GM18873 (cell line): ENCODE data around the gene SPTB.

Experiments used
- ATAC-seq: cut with Tn5 transposase; IDR thresholded peaks from one replicate; pipeline ENCODE4 v1.9.1; 2021; ENCODE audit warnings: mild to moderate bottlenecking, moderate library complexity, moderate number of reproducible peaks; ENCODE audit not compliant: unreplicated experiment, low FRiP score

SPTB gene

GRCh38 chr14:64889352-64889751 is 9.6 kb upstream of the SPTB start:
- no peak for ATAC-seq

GRCh38 chr14:64885559-64885958 is 5.9 kb upstream of the SPTB start:
- no peak for ATAC-seq

GRCh38 chr14:64880221-64881121 is 764 bp upstream of the SPTB start:
- no peak for ATAC-seq

- no peak for ATAC-seq
Measured at GRCh38 chr14:64878837-64879634, 671 bp downstream of the SPTB start.

GRCh38 chr14:64877846-64878245 is 1.9 kb downstream of the SPTB start:
- no peak for ATAC-seq

GRCh38 chr14:64875350-64875749 is 4.4 kb downstream of the SPTB start:
- ATAC-seq: no peak

- no peak for ATAC-seq
Measured at GRCh38 chr14:64873506-64874219, 6.0 kb downstream of the SPTB start.

- no peak for ATAC-seq
Measured at GRCh38 chr14:64871344-64871743, 8.4 kb downstream of the SPTB start.

GRCh38 chr14:64870160-64870559 is 9.5 kb downstream of the SPTB start:
- no peak for ATAC-seq

- no peak for ATAC-seq
Measured at GRCh38 chr14:64868841-64869240, 10.9 kb downstream of the SPTB start.

- no peak for ATAC-seq
Measured at GRCh38 chr14:64868379-64868778, 11.3 kb downstream of the SPTB start.

- no peak for ATAC-seq
Measured at GRCh38 chr14:64867182-64867581, 12.5 kb downstream of the SPTB start.

- ATAC-seq: no peak
Measured at GRCh38 chr14:64865992-64866391, 13.7 kb downstream of the SPTB start.

GRCh38 chr14:64865109-64865508 is 14.6 kb downstream of the SPTB start:
- no peak for ATAC-seq

GRCh38 chr14:64864258-64864657 is 15.4 kb downstream of the SPTB start:
- no peak for ATAC-seq

GRCh38 chr14:64861916-64862315 is 17.8 kb downstream of the SPTB start:
- no peak for ATAC-seq

- ATAC-seq: no peak
Measured at GRCh38 chr14:64860039-64860438, 19.7 kb downstream of the SPTB start.

- no peak for ATAC-seq
Measured at GRCh38 chr14:64857979-64858744, 21.5 kb downstream of the SPTB start.

- no peak for ATAC-seq
Measured at GRCh38 chr14:64856529-64857445, 22.9 kb downstream of the SPTB start.
